Suprapubic skin (tissue), 4 donors: ENCODE measurements around the gene EP300.

Experiments
- CTCF ChIP-seq, 2 donors: fragments of 200-600 bp in 1 of 2; fragments of 450-650 bp in 1 of 2; sonication (generic) in 1 of 2; IDR thresholded peaks; one replicate each; pipeline ENCODE4 v1.5.1; 2016 to 2019; ENCODE audit warnings: antibody characterized with exemption in 2 of 2, mild to moderate bottlenecking in 1 of 2, moderate library complexity in 1 of 2
- EP300 ChIP-seq: sonication (generic); formaldehyde crosslinking; IDR thresholded peaks from one replicate; pipeline ENCODE4 v1.6.1; 2017; ENCODE audit warnings: antibody characterized with exemption
- POLR2A ChIP-seq, 2 donors: fragments of 450-650 bp; IDR thresholded peaks; one replicate each; pipeline ENCODE4 v1.6.1; 2017; ENCODE audit warnings: antibody characterized with exemption in 2 of 2, mild to moderate bottlenecking in 2 of 2, moderate library complexity in 2 of 2
- POLR2AphosphoS5 ChIP-seq, 3 donors: sonication (generic); formaldehyde crosslinking; IDR thresholded peaks; one replicate each; pipeline ENCODE4 v1.6.1; 2017; ENCODE audit warnings: antibody characterized with exemption in 3 of 3

- no peak for TF ChIP-seq CTCF (IDR thresholded peaks at IDR 0.05)
- TF ChIP-seq POLR2A (IDR thresholded peaks at IDR 0.05) = no peak
- no peak for TF ChIP-seq POLR2AphosphoS5 (IDR thresholded peaks at IDR 0.05)
- TF ChIP-seq EP300 = no peak
Observed at GRCh38 chr22:41215409-41215808, 123.0 kb downstream of the EP300 start.
